NCI-H146 (cell line): Measurements from ENCODE around the gene P2RY8.
"Not testable (repeated sequence)": the region's sequence is repeated elsewhere in the genome, so short reads cannot be mapped to it uniquely, and the experiment has no call there.

Source experiments
- DNase-seq: peaks from one replicate; lab custom pipeline; 2025; lab: John Stamatoyannopoulos, UW

P2RY8 gene

DNA sequence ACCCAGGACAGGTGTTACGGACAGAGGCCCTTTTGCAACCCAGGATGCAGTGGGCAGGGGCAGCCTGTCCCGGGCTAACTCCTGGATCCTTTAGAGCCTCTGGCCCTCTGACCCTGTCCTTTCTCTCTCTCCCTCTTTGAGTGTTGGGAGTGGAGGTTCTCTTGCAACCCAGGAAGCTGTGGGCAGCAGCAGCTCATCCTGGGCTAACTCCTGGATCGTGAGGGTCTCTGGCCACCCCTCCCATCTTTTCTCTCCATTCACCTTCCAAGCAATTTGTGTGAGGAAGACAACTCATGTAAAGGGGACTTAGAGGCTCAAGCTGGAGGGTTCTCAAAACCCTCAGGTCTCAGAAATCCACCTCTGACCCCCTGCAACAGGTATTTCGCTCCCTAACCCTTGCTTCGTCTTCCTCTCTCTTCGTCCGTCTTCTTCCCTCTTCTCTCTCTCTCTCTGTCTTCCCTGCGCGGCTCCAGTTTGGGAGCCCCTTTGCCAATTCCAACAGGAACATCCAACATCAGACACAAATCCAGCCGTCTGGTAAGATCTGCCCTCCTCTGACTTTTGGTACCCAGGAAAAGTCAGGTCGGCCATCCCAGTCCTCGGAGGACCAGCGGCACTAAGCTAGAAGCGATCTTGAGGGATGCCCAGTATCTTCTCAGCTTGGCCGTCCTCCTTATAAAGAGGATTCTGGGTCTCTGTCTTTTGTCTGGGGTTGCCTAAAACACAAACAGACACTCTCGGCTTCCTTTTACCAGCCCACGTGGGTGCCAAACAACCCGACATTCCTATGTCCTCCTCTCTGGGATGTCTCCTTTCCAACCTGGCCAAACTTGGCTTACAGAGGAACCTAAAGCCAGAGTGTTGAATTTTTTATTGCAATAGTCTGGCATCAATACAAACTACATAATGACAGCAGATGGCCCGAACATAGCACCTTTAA lies 92.2 kb downstream of the P2RY8 start:
- DNase-seq, result no peak

GRCh38 chrX:1443496-1444075 lies 93.4 kb downstream of the P2RY8 start:
- no peak for DNase-seq

DNA sequence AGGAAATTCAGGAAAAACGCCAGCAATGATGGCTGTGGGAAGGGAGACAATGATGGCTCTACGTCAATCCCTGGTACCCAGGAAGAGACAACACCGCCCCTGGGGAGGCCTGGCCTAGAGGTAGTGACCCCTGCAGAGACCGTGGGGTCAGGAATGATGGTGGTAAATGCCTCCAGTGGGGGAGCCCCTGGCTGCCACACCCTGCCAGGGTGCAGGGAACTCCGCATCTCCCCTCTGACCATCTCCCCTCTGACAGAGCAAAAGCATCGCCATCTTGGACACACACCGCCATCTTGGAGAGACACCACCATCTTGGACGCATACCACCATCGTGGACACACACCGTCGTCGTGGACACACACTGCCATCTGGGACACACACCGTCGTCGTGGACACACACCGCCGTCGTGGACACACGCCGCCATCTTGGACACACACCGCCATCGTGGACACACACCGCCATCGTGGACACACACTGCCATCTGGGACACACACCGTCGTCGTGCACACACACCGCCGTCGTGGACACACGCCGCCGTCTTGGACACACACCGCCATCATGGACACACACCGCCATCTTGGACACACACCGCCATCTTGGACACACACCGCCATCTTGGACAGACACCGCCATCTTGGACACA lies 94.1 kb downstream of the P2RY8 start:
- no peak for DNase-seq

DNA sequence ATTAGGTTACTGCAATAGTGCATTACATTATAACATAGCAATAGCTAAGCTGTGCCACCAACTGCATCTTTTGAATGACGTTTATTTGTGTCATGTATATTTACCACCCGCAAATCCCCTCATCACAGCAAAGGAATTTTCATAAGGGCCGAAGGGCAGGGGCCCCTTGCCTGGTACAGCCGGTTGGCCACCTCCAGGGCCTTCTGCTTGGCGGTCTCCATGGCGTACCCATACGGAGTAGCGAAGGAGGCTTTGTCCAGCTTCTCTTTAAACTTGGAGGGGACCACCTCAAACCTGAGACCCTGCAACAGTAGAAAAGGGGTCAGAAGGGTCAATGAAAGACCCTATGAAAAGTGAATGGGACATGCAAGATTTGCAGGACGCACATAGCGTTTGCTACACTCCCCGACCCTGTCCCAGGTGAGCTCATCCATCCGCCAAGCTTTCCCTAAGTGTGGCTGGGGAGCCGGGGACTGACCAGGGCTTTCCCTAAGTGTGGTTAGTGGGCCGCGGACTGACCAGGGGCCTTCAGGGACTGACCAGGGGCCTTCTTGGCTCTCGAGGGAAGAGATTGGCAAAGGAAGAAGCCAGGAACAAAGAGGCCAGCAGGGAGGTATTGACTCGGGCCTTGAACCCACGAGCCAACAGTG lies 94.8 kb downstream of the P2RY8 start:
- no peak for DNase-seq

DNA sequence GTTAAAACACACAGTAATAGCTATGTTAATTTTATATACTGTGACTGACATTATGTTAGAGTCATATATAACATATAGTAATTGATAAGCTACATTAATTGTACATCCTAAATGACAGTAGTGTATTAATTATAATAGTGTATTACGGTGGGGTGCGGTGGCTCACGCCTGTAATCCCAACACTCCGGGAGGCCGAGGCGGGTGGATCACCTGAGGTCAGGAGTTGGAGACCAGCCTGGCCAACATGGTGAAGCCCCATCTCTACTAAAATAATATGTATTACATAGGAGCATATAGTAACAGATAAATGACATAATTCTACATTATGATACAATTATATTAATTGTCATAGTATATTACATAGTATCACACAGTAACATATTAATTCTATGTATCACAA lies 96.5 kb downstream of the P2RY8 start:
- no peak for DNase-seq

- no peak for DNase-seq
Measured at GRCh38 chrX:1435241-1435895, 101.6 kb downstream of the P2RY8 start.

GRCh38 chrX:1434871-1435240 lies 102.1 kb downstream of the P2RY8 start:
- DNase-seq, result no peak

- DNase-seq, result no peak
Measured at GRCh38 chrX:1433646-1434357, 103.2 kb downstream of the P2RY8 start.

GRCh38 chrX:1430451-1430850 lies 106.5 kb downstream of the P2RY8 start:
- no peak for DNase-seq

GRCh38 chrX:1427756-1428155 lies 109.2 kb downstream of the P2RY8 start:
- DNase-seq, result no peak

- not testable (repeated sequence) for DNase-seq
Measured at GRCh38 chrX:1426321-1426720, 110.7 kb downstream of the P2RY8 start.

DNA sequence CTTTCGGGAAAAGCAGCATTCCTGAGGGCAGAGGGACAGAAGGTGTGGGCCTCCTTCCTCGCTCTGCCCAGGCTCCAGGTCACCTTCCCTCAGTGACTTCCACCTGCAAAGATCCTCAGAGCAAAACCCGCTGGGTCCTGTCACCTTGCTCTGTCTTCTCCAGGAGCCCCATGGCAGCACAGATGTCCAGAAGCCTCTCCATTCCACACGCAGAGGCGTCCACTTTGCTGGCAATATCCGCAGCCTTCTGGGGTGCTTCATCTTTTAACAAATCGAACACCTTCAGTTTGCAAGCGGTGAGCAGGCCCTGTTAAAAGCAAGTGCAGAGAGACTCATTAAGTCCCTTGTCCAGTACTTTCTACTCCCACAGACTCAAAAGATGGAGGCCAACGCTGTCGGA lies 111.6 kb downstream of the P2RY8 start:
- DNase-seq, result no peak

GRCh38 chrX:1424147-1424851 lies 112.7 kb downstream of the P2RY8 start:
- DNase-seq, result no peak

GRCh38 chrX:1423215-1423614 lies 113.8 kb downstream of the P2RY8 start:
- DNase-seq, result no peak

DNA sequence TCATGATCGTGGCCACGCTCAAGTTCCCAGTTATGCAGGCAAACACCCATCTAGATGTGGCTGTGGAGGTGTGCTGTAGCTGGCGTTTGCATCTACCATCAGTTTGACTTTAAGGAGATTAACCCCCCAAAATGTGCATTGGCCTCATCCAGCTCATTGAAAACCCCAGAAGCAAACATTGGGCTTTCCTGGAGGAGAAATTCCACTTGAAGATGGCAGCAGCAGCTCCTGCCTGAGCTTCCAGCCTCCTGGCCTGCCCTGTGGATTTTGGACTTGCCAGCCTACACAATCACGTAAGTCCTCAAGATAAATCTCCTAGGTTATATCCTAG lies 114.9 kb downstream of the P2RY8 start:
- DNase-seq, result no peak

DNA sequence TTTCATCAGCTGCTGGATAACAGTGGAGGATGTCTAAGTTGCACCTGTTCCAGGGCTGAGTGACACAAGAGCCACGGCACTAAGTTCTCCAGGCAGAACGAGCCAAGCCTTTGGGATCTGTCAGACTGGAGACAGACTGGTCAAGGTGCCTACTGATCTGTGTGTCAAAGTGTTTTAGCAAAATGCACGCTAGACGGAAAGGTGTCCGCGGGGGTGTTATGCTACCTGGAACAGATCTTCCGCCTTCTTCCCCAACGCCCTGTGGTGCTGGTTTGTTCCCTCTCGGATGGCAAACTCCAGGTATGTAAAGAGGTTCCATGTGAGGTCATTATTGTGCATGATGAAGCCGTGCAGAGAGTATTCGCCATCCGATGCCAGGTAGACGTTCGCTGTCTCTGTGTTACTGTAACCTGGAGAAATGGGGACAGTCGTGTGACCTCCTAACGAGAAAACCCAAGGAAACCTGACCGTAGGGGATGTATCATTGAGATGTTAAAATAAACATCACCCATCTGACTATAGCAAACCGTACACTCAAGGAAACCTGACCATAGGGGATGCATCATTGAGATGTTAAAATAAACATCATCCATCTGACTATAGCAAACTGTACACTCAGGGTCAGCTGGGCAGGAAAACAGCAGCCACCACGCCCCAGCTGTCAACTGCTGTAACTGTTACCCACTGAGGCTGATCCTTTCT lies 115.4 kb downstream of the P2RY8 start:
- DNase-seq, result no peak

GRCh38 chrX:1420371-1420770 lies 116.6 kb downstream of the P2RY8 start:
- no peak for DNase-seq

DNA sequence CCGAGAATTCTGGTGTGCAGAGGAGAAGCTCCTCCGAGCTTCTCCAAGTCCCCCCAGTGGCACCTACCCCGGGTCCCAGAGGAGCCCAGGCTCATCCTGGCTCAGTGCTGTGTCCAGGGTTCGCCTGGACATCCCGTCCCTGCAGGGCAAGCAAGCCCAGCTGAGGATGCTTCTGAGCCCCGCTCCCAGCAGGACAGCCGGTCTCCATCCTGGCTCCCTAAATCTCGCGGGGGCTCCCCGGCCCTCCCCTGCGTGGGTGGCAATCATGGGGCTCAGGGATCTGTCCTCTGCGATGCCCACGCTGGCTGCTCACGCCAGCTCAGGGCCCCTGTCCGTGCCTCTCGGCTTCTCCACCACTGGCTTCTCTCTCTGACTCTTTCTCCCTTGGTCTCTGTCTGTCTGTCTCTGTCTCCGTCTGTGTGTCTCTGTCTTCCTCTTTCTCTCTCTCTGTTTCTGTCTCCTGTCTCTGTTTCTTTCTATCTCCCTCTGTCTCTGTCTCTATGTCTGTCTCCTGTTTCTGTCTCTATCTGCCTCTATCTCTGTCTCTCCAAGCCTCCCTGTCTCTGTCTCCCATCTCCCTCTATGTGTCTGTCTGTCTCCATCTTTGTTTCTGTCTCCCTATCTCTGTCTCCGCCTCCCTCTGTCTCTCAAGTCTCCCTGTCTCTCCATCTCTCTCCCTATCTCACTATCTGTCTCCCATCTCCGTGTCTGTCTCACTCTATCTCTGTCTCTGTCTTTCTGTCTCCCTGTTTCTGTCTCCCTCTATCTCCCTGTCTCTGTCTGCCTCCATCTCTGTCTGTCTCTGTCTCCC lies 117.2 kb downstream of the P2RY8 start:
- no peak for DNase-seq

DNA sequence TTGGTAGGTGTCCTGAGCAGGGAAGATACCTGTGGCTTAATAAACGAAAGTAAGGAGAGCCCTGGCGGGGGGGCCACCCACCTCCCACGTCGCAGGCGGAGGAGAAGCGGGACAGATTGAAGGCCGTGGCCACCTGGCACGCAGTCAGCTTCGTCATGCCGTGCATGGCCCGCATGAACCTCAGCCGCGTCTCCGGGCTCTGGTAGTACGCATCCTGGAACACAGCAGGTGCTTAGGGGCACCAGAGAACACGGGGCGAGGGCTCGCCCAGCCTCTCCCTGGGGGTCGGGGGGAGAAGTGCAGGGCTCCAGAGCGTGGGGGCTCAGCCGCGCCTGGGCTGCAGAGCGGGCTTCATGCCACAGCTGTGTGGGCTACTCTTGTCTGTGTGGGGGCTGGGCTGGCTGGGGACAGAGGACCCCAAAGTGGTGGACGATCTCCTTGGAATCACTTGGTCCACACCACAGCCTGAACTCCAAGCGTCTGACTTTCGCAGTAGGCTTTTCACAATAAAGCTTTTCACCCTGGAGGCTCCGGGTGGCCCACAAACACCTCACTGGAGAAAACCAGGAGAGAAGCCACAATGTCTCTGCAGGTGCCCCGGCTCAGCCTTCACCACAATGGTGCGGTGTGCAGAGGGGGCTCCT lies 118.0 kb downstream of the P2RY8 start:
- no peak for DNase-seq
